Memory B cell (primary cell): Measurements from ENCODE around the gene KLK2.

Experiments
- ATAC-seq: fragments of 150-1000 bp; cut with Tn5 transposase; 2 replicates; pipeline ENCODE4 v1.10.0; 2021; ENCODE audit warnings: low read depth, mild to moderate bottlenecking, moderate library complexity
- DNase-seq, 2 donors: peaks; one replicate each; pipeline ENCODE4 v3.0.0; 2022; ENCODE audit warnings: low spot score in 2 of 2
- H3K27ac Mint-ChIP-seq: one replicate; pipeline ENCODE4 v1.8.0; 2022; ENCODE audit warnings: mild to moderate bottlenecking, moderate library complexity, mixed read lengths
- H3K27me3 Mint-ChIP-seq: one replicate; pipeline ENCODE4 v1.8.0; 2022; ENCODE audit warnings: mixed read lengths
- H3K36me3 Mint-ChIP-seq: one replicate; pipeline ENCODE4 v1.8.0; 2022; ENCODE audit warnings: mild to moderate bottlenecking, mixed read lengths
- H3K4me1 Mint-ChIP-seq: one replicate; pipeline ENCODE4 v1.8.0; 2022; ENCODE audit warnings: mixed read lengths
- H3K4me3 Mint-ChIP-seq: one replicate; pipeline ENCODE4 v1.8.0; 2022; ENCODE audit warnings: mild to moderate bottlenecking, moderate library complexity, mixed read lengths
- H3K9me3 Mint-ChIP-seq: one replicate; pipeline ENCODE4 v1.8.0; 2022; ENCODE audit warnings: mixed read lengths

KLK2 gene

GRCh38 chr19:50873056-50873455 is at the start of gene KLK2:
KLK2 (plus strand) TSS chr19:50873439; CDS start chr19:50873474, 35 bp downstream.
- DNase-seq (no peak), ATAC-seq (no peak)
- no peak within 1 kb of the TSS for H3K4me3 Mint-ChIP-seq
- no peak within 1 kb of the TSS for H3K27ac Mint-ChIP-seq
- H3K36me3 Mint-ChIP-seq = no peaks in the 10 kb centered on the region
- no peaks in the 10 kb centered on the region for H3K9me3 Mint-ChIP-seq
- peaks cover 18% of the 10 kb centered on the region for H3K27me3 Mint-ChIP-seq
- H3K4me1 Mint-ChIP-seq = no peaks in the 10 kb centered on the region

DNA sequence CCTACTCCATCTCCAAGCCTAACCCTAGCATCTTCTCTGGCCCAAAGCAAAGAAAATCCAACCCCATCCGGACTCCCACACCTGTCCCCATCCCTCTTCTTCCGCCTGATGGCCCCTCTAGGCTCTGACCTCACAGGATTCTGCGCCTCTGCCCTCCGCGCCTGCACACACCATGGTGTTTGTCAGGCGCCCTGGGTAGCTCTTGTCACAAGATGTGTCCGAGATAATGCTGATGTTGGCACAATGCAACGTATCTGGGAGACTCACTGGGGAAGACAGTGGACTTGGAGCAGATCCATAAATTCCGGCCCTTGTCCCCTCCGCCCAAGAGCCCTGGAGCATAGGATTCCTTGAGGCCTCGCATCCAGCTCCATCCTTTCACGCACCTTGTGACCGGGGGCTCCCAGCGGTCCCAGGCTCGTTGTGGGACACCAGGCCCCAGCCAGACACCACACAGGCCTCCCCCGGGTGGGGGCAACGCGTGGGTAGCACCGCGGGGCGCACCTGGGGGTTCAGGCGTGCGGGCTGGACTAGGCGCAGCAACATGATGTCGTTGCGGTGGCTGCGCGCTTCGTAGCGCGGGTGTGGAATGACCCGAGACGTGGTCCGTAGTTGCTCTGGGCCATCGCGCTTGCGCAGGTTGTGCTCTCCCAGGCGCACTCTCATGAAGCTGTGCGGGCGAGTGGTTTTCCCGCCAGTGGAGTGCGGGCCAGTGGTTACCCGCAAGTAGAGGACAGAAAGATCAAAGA is 46.6 kb upstream of the KLK2 start:
- DNase-seq (no peak), ATAC-seq (no peak)
- Mint-ChIP-seq H3K27ac (no peak overlapping the region), H3K27me3 (peaks cover 8% of the 10 kb centered on the region), H3K9me3 (no peaks in the 10 kb centered on the region), H3K4me1 (peaks cover 20% of the 10 kb centered on the region), H3K4me3 (no peak overlapping the region), H3K36me3 (no peaks in the 10 kb centered on the region)

GRCh38 chr19:50827476-50827875 is 45.8 kb upstream of the KLK2 start:
- H3K27ac Mint-ChIP-seq = no peak overlapping the region
- no peaks in the 10 kb centered on the region for H3K9me3 Mint-ChIP-seq
- no peak overlapping the region for H3K4me3 Mint-ChIP-seq
- DNase-seq (no peak), ATAC-seq (no peak)
- peaks cover 10% of the 10 kb centered on the region for H3K27me3 Mint-ChIP-seq
- H3K36me3 Mint-ChIP-seq = no peaks in the 10 kb centered on the region
- H3K4me1 Mint-ChIP-seq = peaks cover 12% of the 10 kb centered on the region

GRCh38 chr19:50829801-50830200 is 43.4 kb upstream of the KLK2 start:
- ATAC-seq (no peak), DNase-seq (no peak)
- no peaks in the 10 kb centered on the region for H3K36me3 Mint-ChIP-seq
- H3K4me1 Mint-ChIP-seq = peaks cover 2% of the 10 kb centered on the region
- no peak overlapping the region for H3K27ac Mint-ChIP-seq
- peaks cover 12% of the 10 kb centered on the region for H3K27me3 Mint-ChIP-seq
- no peak overlapping the region for H3K4me3 Mint-ChIP-seq
- H3K9me3 Mint-ChIP-seq = no peaks in the 10 kb centered on the region

DNA sequence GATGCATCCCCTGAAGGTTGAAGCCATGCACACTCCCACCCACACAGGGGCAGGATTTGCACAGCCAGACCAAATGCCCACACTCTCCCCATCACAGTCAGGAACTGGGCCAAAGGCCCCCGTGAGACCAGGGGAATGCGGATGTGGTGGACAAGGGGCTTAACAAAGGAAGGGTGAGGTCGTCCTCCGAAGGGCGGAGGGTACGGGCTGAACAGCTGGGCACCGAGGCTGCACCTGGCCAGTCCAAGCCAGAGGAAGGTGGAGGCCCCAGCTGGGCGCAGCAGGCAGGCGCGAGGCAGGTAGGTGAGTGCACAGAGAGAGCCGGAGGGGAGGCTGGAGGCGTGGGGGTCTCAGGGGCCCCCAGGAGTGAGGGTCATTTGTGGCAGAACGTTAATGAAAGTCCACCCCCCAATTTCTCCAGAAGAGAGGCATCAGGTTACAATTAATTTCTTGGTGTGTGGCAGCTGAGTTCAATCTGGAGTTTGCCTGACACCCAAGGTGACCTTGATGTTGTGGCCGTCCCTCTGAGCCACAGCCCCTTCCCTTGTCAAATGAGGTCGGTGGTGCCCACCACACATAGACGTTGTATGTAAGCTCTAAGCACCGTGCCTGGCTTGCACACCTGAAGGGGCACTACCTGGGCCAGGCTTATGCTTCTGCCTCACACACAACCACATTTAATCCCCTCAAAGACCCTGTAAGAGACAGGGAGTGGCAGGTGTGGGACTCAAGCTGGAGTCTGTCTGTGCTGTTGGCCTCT is 42.8 kb upstream of the KLK2 start:
- no peak overlapping the region for H3K27ac Mint-ChIP-seq
- no peaks in the 10 kb centered on the region for H3K36me3 Mint-ChIP-seq
- H3K4me1 Mint-ChIP-seq = peaks cover 3% of the 10 kb centered on the region
- H3K27me3 Mint-ChIP-seq = peaks cover 12% of the 10 kb centered on the region
- no peak for ATAC-seq
- no peak for DNase-seq
- H3K4me3 Mint-ChIP-seq = no peak overlapping the region
- no peaks in the 10 kb centered on the region for H3K9me3 Mint-ChIP-seq

DNA sequence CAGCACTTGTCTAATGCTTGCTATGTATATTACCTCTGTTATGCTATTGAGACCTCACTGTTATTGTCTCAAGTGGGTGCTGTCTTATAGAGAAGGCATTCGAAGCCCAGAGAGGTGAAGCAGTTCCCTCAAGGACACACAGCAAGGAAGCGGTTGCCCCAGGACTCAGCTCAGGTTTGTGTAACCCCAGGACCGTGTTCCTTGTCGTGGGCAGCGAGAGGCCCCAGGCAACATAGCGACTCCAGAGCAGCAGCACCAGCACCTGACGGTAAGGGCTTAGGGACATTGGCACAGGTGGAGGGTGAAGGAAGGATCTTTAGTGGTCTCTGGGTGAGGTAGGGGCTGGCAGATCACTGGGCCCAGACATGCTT is 42.2 kb upstream of the KLK2 start:
- H3K27ac Mint-ChIP-seq = peak overlapping the region; percentile 70
- peaks cover 12% of the 10 kb centered on the region for H3K27me3 Mint-ChIP-seq
- no peaks in the 10 kb centered on the region for H3K36me3 Mint-ChIP-seq
- DNase-seq (no peak), ATAC-seq (no peak)
- no peaks in the 10 kb centered on the region for H3K9me3 Mint-ChIP-seq
- H3K4me1 Mint-ChIP-seq = peaks cover 5% of the 10 kb centered on the region
- no peak overlapping the region for H3K4me3 Mint-ChIP-seq

DNA sequence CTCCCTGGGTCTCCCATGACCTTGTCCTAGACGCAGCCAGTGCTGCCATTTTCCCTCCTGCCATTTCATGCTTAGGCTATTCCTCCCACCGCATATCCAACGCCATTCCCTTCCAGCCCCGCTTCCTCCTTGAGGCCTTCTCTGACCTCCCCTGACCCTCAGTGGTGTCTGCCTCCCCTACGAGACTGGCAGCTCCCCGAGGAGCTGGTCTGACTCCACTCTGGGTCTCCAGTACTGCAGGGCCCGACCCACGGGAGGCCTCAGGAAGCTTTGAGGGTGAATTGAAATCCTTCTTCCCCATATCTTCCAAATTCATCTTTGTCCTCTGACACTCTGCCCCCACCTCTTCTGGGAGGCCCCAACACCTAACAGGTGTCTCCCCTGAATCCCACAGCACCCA is 40.6 kb upstream of the KLK2 start:
- no peak for ATAC-seq
- Mint-ChIP-seq H3K4me3 (no peak overlapping the region), H3K9me3 (no peaks in the 10 kb centered on the region), H3K4me1 (peaks cover 13% of the 10 kb centered on the region), H3K27ac (no peak overlapping the region), H3K27me3 (peaks cover 21% of the 10 kb centered on the region), H3K36me3 (no peaks in the 10 kb centered on the region)
- DNase-seq = no peak

DNA sequence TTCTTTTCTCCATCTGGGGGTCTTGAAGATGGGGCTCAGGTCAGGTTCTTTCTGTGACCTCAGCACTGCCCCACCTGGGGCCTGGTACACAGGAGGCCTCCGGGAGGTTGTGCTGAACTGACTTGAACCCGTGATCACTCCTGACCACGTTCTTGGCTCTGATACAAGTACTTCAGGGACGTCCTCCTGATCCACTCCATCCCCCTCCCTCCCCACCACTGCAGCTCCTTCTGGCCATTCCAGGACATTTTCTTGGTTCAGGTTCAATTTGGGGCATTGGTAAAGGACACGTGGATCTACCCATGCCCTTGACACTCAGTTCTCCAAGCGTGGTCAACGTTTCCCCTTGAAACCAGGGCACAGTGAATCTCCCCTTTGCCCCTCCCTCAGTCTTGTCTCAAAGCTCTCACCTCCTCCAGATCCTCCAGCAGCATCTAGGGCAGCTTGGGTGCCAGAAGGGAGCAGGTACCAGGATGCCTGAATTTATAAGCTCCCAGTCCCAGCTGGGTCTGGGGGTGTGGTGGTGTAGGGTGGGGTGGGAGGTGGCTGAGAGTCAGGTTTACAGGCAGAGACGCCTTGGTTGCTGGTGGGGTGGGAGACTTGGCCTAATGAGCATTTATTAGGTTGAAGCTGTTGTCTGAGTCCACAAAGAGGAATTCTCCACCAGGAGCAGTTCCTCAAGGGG is 40.0 kb upstream of the KLK2 start, which contains the start of gene KLK15:
KLK15 (minus strand) TSS at position 458 of the 685 bp plus-strand sequence. CDS start 2,082 bp downstream, outside the sequence.
- H3K27ac Mint-ChIP-seq = no peak within 1 kb of the TSS
- H3K4me3 Mint-ChIP-seq = no peak within 1 kb of the TSS
- no peaks in the 10 kb centered on the region for H3K36me3 Mint-ChIP-seq
- no peak for DNase-seq
- peaks cover 23% of the 10 kb centered on the region for H3K27me3 Mint-ChIP-seq
- H3K9me3 Mint-ChIP-seq = no peaks in the 10 kb centered on the region
- no peak for ATAC-seq
- peaks cover 15% of the 10 kb centered on the region for H3K4me1 Mint-ChIP-seq

DNA sequence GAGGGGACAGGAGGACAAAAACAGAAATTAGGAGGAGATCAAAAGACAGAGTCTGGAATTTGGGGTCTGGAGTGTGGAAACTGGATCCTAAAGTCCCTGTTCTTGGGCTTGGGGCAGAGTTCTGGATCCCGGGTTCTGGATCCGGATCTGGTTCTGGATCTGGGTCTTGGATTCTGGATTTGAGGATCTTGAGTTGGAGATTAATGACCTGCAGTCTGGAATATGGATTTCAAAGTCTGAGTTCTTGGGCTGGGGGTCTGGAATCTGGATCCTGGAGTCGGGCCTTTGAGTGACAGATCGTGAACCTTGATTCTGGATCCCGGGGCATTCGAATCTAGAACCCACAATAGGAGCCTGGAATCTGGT is 39.5 kb upstream of the KLK2 start:
- Mint-ChIP-seq H3K36me3 (no peaks in the 10 kb centered on the region), H3K4me3 (no peak overlapping the region), H3K4me1 (peaks cover 17% of the 10 kb centered on the region), H3K27ac (no peak overlapping the region), H3K9me3 (no peaks in the 10 kb centered on the region), H3K27me3 (peaks cover 24% of the 10 kb centered on the region)
- DNase-seq = no peak
- no peak for ATAC-seq

- no peak for ATAC-seq
- Mint-ChIP-seq H3K4me1 (peaks cover 17% of the 10 kb centered on the region), H3K4me3 (peak overlapping the region; percentile 88), H3K27ac (peak overlapping the region; percentile 31), H3K27me3 (peaks cover 21% of the 10 kb centered on the region), H3K9me3 (no peaks in the 10 kb centered on the region), H3K36me3 (no peaks in the 10 kb centered on the region)
- no peak for DNase-seq
These were observed 38.0 kb upstream of the KLK2 start for GRCh38 chr19:50835103-50835784.

DNA sequence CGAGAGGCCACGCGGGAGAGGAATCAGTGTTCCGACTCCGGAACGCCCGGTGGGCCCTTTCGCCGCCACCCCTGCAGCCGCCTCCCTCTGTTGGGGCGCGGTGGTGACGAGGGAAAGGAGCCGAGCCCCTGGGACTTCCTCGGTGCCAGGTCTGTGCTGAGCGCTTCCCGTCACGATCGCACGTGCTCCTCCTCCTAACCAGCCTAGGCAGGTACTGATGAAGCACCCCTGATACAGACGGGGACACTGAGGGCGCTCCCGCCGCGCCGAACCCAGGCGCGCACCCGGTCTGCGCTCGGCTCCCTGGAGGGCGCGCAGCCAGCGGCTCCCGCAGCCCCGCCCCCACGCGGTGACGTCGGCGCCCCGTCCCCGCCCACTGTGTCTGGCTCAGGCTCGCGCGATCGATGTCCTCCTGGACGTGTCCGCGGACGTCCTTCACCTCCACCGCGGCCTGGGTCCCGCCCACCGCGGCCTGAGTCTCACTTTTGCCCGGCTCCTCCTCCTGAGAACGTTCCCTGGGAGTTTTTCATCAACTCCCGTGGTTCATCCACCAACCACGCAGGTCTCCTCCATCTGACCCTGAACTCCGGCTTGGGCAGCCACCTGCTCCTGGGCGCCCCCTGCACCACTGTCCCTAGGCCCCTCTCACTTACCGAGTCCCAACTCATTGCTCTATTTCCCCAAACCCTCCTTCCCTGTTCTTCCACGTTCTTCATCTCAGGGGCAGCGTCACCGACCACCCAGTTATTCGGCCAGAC is 37.3 kb upstream of the KLK2 start:
- ATAC-seq = peak; percentile 89
- H3K27me3 Mint-ChIP-seq = peaks cover 19% of the 10 kb centered on the region
- H3K36me3 Mint-ChIP-seq = no peaks in the 10 kb centered on the region
- peak; percentile 73 to 85 for DNase-seq
- peak overlapping the region; percentile 88 for H3K4me3 Mint-ChIP-seq
- peaks cover 17% of the 10 kb centered on the region for H3K4me1 Mint-ChIP-seq
- H3K27ac Mint-ChIP-seq = peak overlapping the region; percentile 80
- no peaks in the 10 kb centered on the region for H3K9me3 Mint-ChIP-seq

DNA sequence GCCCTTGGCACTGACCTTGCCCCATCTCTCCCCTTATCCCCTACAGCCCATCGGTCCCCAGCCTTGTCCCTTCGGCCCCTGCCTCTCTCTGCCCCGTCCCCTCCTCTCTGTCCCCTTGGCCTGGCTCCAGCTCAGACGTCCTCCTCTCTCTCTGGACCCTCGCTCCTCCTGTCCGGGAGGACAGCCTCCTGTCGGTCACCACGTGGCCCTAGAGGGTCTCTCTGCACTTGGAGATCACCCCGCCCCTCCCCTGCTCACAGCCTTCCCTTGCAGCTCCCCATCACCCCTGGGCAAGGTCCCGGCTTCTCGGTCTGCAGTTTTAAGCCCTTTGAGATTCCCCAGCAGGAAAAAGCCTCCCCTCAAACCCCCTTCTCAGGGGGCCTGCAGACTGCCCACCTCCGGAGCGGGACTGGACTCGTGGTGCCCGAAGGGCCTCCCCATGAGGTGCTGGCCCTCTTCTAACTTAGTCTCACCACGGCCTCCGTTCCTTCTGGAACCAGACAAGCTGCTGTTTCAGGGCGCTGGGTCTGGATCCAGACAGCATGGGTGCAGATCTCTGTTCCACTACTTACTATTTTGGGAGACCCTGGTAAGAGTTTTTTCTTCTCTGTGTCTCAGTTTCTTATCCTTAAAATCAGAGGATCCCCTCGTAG is 36.6 kb upstream of the KLK2 start:
- no peak for ATAC-seq
- DNase-seq = no peak
- Mint-ChIP-seq H3K9me3 (peaks cover 2% of the 10 kb centered on the region), H3K27ac (peak overlapping the region; percentile 80), H3K4me3 (peak overlapping the region; percentile 88), H3K4me1 (peaks cover 17% of the 10 kb centered on the region), H3K36me3 (peaks cover 2% of the 10 kb centered on the region), H3K27me3 (peaks cover 18% of the 10 kb centered on the region)

DNA sequence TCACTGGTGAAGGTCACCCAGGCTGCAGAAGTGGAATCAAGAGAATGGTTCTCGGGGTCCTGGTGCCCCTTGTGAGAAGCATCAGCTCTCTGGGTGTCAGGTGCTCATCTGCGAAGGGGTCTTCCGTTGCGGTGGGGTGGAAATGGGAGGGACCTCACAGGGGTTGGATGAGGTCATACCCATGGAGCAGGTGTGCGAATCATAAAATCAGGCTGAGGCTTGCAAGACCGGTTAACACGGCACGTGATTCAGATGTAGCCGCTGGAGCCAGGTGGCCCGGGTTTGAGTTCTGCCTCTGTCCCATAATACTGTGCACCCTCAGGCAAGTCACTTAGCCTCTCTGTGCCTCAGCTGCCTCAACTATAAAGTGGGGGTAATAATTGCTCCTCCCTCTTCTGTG is 35.9 kb upstream of the KLK2 start:
- peak overlapping the region; percentile 80 for H3K27ac Mint-ChIP-seq
- peaks cover 2% of the 10 kb centered on the region for H3K36me3 Mint-ChIP-seq
- peaks cover 17% of the 10 kb centered on the region for H3K4me1 Mint-ChIP-seq
- peaks cover 16% of the 10 kb centered on the region for H3K27me3 Mint-ChIP-seq
- ATAC-seq = no peak
- peak overlapping the region; percentile 88 for H3K4me3 Mint-ChIP-seq
- no peak for DNase-seq
- H3K9me3 Mint-ChIP-seq = peaks cover 2% of the 10 kb centered on the region
